22Rv1 (cell line): ENCODE measurements around the gene FARP1.

Experiments
- H3K27ac ChIP-seq: fragments of 450-650 bp; 2 replicates; pipeline ENCODE4 v1.5.1; 2017
- ZFX ChIP-seq: fragments of 450-650 bp; IDR thresholded peaks from 2 replicates; pipeline ENCODE4 v1.6.1; 2017; ENCODE audit warnings: antibody characterized with exemption, borderline replicate concordance
- TF ChIP-seq, protein P1 (sequence below): fragments of 450-650 bp; IDR thresholded peaks from 2 replicates; pipeline ENCODE4 v1.5.1; 2017; ENCODE audit warnings: mild to moderate bottlenecking

The FARP1 gene

GRCh38 chr13:98480915-98481877, 338.3 kb downstream of the FARP1 start:
- H3K27ac ChIP-seq: no peak overlapping the region
- TF ChIP-seq ZFX: no peak
- TF ChIP-seq, protein P1, sequence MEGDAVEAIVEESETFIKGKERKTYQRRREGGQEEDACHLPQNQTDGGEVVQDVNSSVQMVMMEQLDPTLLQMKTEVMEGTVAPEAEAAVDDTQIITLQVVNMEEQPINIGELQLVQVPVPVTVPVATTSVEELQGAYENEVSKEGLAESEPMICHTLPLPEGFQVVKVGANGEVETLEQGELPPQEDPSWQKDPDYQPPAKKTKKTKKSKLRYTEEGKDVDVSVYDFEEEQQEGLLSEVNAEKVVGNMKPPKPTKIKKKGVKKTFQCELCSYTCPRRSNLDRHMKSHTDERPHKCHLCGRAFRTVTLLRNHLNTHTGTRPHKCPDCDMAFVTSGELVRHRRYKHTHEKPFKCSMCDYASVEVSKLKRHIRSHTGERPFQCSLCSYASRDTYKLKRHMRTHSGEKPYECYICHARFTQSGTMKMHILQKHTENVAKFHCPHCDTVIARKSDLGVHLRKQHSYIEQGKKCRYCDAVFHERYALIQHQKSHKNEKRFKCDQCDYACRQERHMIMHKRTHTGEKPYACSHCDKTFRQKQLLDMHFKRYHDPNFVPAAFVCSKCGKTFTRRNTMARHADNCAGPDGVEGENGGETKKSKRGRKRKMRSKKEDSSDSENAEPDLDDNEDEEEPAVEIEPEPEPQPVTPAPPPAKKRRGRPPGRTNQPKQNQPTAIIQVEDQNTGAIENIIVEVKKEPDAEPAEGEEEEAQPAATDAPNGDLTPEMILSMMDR: no peak

GRCh38 chr13:98482476-98483444, 339.9 kb downstream of the FARP1 start:
- TF ChIP-seq, protein P1: no peak; the same call in 1 of the 2 replicates
- TF ChIP-seq ZFX: no peak
- H3K27ac ChIP-seq: no peak overlapping the region

GRCh38 chr13:98483601-98484288, 340.9 kb downstream of the FARP1 start:
- TF ChIP-seq ZFX: no peak
- TF ChIP-seq, protein P1: no peak
- H3K27ac ChIP-seq: no peak overlapping the region

DNA sequence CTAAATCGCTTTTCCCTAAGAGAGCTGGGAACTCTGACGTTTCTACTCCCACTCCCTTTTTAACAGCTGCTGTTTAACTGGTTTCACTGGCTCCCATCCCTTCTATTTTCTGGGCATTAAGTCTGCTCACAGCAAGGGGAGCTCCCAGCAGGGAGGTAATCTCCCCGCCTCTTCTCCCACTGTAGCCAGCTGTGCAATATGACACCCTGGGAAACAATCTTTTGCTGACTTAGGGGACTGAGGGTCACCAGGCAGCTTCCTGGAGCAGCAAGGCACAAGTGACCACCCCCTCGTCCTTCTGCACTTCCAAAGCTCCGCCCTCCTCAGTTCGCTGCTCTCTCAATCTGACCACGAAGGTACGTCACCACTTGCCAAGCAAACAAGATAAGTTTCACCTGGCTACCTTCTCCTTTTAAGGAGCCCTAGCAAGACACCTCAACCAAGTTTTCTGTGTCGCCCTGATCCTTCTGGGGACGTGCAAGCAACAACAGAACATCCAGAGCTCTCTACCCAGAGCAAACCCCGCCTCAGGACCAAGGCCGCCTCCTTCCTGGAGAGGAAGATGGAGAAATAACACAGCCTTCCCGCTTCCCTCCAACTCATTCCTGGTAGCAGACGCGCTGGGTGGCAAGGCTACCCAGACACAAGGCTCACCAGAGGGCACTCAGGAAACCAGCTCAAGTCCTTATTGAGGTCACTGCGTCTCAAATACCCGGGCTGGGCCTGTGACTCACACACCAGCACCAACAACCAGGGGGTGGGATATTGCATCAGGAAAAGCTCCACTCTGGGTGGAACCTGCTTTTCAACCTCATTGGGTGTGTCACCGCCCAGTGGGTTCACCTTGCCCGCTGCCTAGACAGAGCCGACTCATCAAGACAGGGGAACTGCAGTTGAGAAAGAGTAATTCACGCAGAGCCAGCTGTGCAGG, 341.7 kb downstream of the FARP1 start:
- TF ChIP-seq ZFX: no peak
- TF ChIP-seq, protein P1: no peak
- no peak overlapping the region for H3K27ac ChIP-seq

- no peak overlapping the region for H3K27ac ChIP-seq
- TF ChIP-seq, protein P1: no peak
- TF ChIP-seq ZFX: no peak
Observed at GRCh38 chr13:98485561-98485960, 342.7 kb downstream of the FARP1 start.

- TF ChIP-seq, protein P1: no peak
- no peak for TF ChIP-seq ZFX
- no peak overlapping the region for H3K27ac ChIP-seq
Observed at GRCh38 chr13:98486412-98486811, 343.5 kb downstream of the FARP1 start.
